ENCODE results near the gene INSC.

Gene INSC

GRCh38 chr11:15202626-15203025, 87.9 kb downstream of the INSC start:
- no peak for TF ChIP-seq ZC3H10 (CRISPR knock-in tag; IDR thresholded peaks at IDR 0.05)
- TF ChIP-seq OSR1 (CRISPR knock-in tag; IDR thresholded peaks at IDR 0.05): no peak
- TF ChIP-seq PATZ1 (CRISPR knock-in tag; IDR thresholded peaks at IDR 0.05; ENCODE audit: borderline replicate concordance): no peak
- no peak for TF ChIP-seq PPARA (CRISPR knock-in tag; IDR thresholded peaks at IDR 0.05; ENCODE audit: borderline replicate concordance)
- TF ChIP-seq ZFP3 (CRISPR knock-in tag; IDR thresholded peaks at IDR 0.05): no peak
- TF ChIP-seq SNAI2 (CRISPR knock-in tag; IDR thresholded peaks at IDR 0.05): no peak
- TF ChIP-seq CSRNP3 (CRISPR knock-in tag; IDR thresholded peaks at IDR 0.05): no peak
- TF ChIP-seq ZNF70 (CRISPR knock-in tag; IDR thresholded peaks at IDR 0.05): no peak
- no peak for TF ChIP-seq ESRRG (CRISPR knock-in tag; IDR thresholded peaks at IDR 0.05)
- TF ChIP-seq POU6F1 (CRISPR knock-in tag; IDR thresholded peaks at IDR 0.05; ENCODE audit: borderline replicate concordance, low read depth): no peak
- no peak for TF ChIP-seq RARB (CRISPR knock-in tag; IDR thresholded peaks at IDR 0.05)
- no peak for TF ChIP-seq TSHZ2 (CRISPR knock-in tag; IDR thresholded peaks at IDR 0.05)
- TF ChIP-seq ISL1 (CRISPR knock-in tag; IDR thresholded peaks at IDR 0.05): no peak
- no peak for TF ChIP-seq ZNF565 (CRISPR knock-in tag; conservative IDR thresholded peaks at IDR 0.05; ENCODE audit: low read depth)
- TF ChIP-seq ARNTL (CRISPR knock-in tag; IDR thresholded peaks at IDR 0.05; ENCODE audit: borderline replicate concordance, low read depth): no peak
- no peak for TF ChIP-seq CSDC2 (CRISPR knock-in tag; IDR thresholded peaks at IDR 0.05)
- TF ChIP-seq CREB5 (CRISPR knock-in tag; IDR thresholded peaks at IDR 0.05; ENCODE audit: low read depth): no peak
- ATAC-seq: no peak

GRCh38 chr11:15204711-15205110, 90.0 kb downstream of the INSC start:
- no peak for ATAC-seq
- no peak for TF ChIP-seq GLIS3 (CRISPR knock-in tag; IDR thresholded peaks at IDR 0.05)
- no peak for TF ChIP-seq RARB (CRISPR knock-in tag; IDR thresholded peaks at IDR 0.05)
- no peak for TF ChIP-seq ZNF8 (CRISPR knock-in tag; IDR thresholded peaks at IDR 0.05)
- no peak for TF ChIP-seq ZC3H10 (CRISPR knock-in tag; IDR thresholded peaks at IDR 0.05)
- no peak for TF ChIP-seq TCF4 (CRISPR knock-in tag; IDR thresholded peaks at IDR 0.05; ENCODE audit: borderline replicate concordance)
- no peak for TF ChIP-seq BACH2 (CRISPR knock-in tag; IDR thresholded peaks at IDR 0.05; ENCODE audit: borderline replicate concordance)

GRCh38 chr11:15206791-15207190, 92.1 kb downstream of the INSC start:
- TF ChIP-seq GLIS3 (CRISPR knock-in tag; IDR thresholded peaks at IDR 0.05) (no peak), ZNF8 (CRISPR knock-in tag; IDR thresholded peaks at IDR 0.05) (no peak), ZFP30 (CRISPR knock-in tag; IDR thresholded peaks at IDR 0.05) (no peak), SNAI2 (CRISPR knock-in tag; IDR thresholded peaks at IDR 0.05) (no peak), ZC3H10 (CRISPR knock-in tag; IDR thresholded peaks at IDR 0.05) (no peak), OSR1 (CRISPR knock-in tag; IDR thresholded peaks at IDR 0.05) (no peak)

More at GRCh38 chr11:15206791-15207190, 92.1 kb downstream of the INSC start:
- no peak for ATAC-seq
